ENCODE data around the gene TIGD3.

TIGD3 gene

DNA sequence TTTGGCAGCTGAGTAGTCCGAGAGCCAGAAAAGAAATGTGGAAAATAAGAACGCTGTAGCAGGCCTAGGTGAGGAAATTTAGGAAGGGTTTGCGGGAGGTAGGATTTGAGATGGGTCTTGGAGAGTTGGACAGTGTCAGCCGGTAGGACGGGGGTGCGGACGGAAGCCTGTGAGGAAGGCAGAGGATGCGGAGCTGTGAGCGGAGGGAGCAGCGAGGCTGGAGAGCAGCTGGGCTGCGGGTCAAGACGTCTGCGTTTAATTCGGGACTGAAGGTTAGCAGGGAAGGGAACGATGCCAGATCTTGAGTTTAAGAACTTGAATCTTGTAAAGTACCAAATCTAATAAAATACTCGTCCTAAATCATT lies 669 bp upstream of the TIGD3 start:
- peak overlapping the region; percentile 78 for H3K4me3 ChIP-seq (ENCODE audit: low read depth, low read length)

GRCh38 chr11:65355013-65355775 lies 643 bp downstream of the TIGD3 start:
- Histone ChIP-seq H3K27ac (ENCODE audit: low read depth, low read length) (no peak overlapping the region), H3K9me3 (ENCODE audit: control insufficient read depth, insufficient read depth, low read depth, low read length) (no peaks in the 10 kb centered on the region), H3K4me3 (ENCODE audit: low read depth, low read length) (peak overlapping the region; percentile 78), H3K36me3 (ENCODE audit: control insufficient read depth, insufficient read depth, low read length) (peaks cover 25% of the 10 kb centered on the region), H3K4me1 (ENCODE audit: control insufficient read depth, insufficient read depth, low read length) (peaks cover 4% of the 10 kb centered on the region; the same call in 1 of the 2 replicates), H3K27me3 (ENCODE audit: control insufficient read depth, insufficient read depth, low read length) (peaks cover 34% of the 10 kb centered on the region), H3K9ac (ENCODE audit: low read length) (peak overlapping the region; percentile 13)

More for the DNA sequence above, 669 bp upstream of the TIGD3 start:
- Histone ChIP-seq H3K9me3 (ENCODE audit: control insufficient read depth, insufficient read depth, low read depth, low read length) (no peaks in the 10 kb centered on the region), H3K27ac (ENCODE audit: low read depth, low read length) (no peak overlapping the region), H3K4me1 (ENCODE audit: control insufficient read depth, insufficient read depth, low read length) (peaks cover 4% of the 10 kb centered on the region; the same call in 1 of the 2 replicates), H3K9ac (ENCODE audit: low read length) (peak overlapping the region; percentile 7), H3K36me3 (ENCODE audit: control insufficient read depth, insufficient read depth, low read length) (peaks cover 36% of the 10 kb centered on the region), H3K27me3 (ENCODE audit: control insufficient read depth, insufficient read depth, low read length) (peaks cover 34% of the 10 kb centered on the region)

GRCh38 chr11:65355776-65356393 lies 1.3 kb downstream of the TIGD3 start:
- peaks cover 34% of the 10 kb centered on the region for H3K27me3 ChIP-seq (ENCODE audit: control insufficient read depth, insufficient read depth, low read length)
- peaks cover 19% of the 10 kb centered on the region for H3K36me3 ChIP-seq (ENCODE audit: control insufficient read depth, insufficient read depth, low read length)
- no peaks in the 10 kb centered on the region for H3K9me3 ChIP-seq (ENCODE audit: control insufficient read depth, insufficient read depth, low read depth, low read length)
- peak overlapping the region; percentile 78 for H3K4me3 ChIP-seq (ENCODE audit: low read depth, low read length)
- no peak overlapping the region for H3K27ac ChIP-seq (ENCODE audit: low read depth, low read length)
- peak overlapping the region; percentile 13 for H3K9ac ChIP-seq (ENCODE audit: low read length)
- peaks cover 4% of the 10 kb centered on the region; the same call in 1 of the 2 replicates for H3K4me1 ChIP-seq (ENCODE audit: control insufficient read depth, insufficient read depth, low read length)

- Histone ChIP-seq H3K9ac (ENCODE audit: low read length) (no peak overlapping the region), H3K36me3 (ENCODE audit: control insufficient read depth, insufficient read depth, low read length) (peaks cover 13% of the 10 kb centered on the region), H3K27ac (ENCODE audit: low read depth, low read length) (no peak overlapping the region), H3K4me1 (ENCODE audit: control insufficient read depth, insufficient read depth, low read length) (peaks cover 4% of the 10 kb centered on the region; the same call in 1 of the 2 replicates), H3K4me3 (ENCODE audit: low read depth, low read length) (no peak overlapping the region), H3K9me3 (ENCODE audit: control insufficient read depth, insufficient read depth, low read depth, low read length) (no peaks in the 10 kb centered on the region), H3K27me3 (ENCODE audit: control insufficient read depth, insufficient read depth, low read length) (peaks cover 34% of the 10 kb centered on the region)
These were observed 1.9 kb downstream of the TIGD3 start for GRCh38 chr11:65356394-65356972.

DNA sequence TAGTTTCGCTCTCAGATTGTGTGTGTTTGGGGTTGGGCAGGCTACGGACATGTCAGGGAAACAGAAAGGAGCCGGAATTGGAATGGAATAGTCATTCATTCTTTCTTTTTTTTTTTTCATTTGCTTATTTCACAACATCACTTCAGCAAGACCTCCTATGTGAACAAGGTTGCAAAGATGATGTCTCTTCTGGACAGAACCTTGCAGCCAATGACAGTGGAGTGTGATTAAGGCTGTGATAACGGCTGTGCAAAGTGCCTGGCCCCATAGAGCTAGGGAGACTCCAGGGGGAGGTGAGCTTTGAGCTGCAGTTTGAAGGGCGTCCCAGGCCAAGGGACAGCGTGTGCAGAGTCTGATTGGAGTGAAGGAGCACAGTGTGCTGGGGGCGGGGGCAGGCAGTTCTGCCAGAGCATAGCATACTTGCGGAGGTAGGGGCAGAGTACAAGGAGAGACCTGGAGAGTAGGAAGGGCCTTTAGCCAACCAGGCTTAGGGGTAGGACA lies 3.4 kb downstream of the TIGD3 start:
- Histone ChIP-seq H3K9me3 (ENCODE audit: control insufficient read depth, insufficient read depth, low read depth, low read length) (no peaks in the 10 kb centered on the region), H3K4me1 (ENCODE audit: control insufficient read depth, insufficient read depth, low read length) (peaks cover 4% of the 10 kb centered on the region; the same call in 1 of the 2 replicates)

DNA sequence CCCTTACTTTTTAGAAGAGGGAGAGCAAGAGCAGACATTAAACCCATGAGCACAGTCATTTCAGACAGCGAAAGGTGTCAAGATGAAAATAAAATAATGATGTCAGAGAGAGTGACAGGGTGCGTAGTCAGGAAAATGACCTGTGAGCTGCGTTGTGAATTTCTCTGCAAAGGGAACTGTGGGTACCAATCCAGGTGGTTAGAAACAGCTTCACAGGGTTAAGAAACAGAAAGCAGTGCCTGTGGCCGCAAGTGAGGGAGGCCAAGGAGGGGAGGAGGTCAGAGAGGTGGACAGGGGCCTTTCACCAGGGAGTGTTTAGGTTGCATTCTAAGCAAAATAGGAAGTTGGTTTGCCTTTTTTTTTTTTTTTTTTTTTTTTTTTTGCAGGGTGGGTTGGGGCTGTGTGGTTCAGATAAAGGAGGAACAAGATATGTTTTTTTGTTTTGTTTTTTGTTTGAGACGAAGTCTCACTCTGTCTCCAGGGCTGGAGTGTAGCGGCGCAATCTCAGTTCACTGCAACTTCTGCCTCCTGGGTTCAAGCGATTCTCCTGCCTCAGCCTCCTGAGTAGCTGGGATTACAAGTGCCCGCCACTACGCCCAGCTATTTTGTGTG lies 7.9 kb downstream of the TIGD3 start:
- peaks cover 6% of the 10 kb centered on the region; the same call in 1 of the 2 replicates for H3K4me1 ChIP-seq (ENCODE audit: control insufficient read depth, insufficient read depth, low read length)
- peaks cover 9% of the 10 kb centered on the region for H3K27me3 ChIP-seq (ENCODE audit: control insufficient read depth, insufficient read depth, low read length)
- no peaks in the 10 kb centered on the region for H3K9me3 ChIP-seq (ENCODE audit: control insufficient read depth, insufficient read depth, low read depth, low read length)
- no peak overlapping the region for H3K4me3 ChIP-seq (ENCODE audit: low read depth, low read length)
- no peak overlapping the region for H3K9ac ChIP-seq (ENCODE audit: low read length)
- H3K36me3 ChIP-seq (ENCODE audit: control insufficient read depth, insufficient read depth, low read length), result no peaks in the 10 kb centered on the region
- no peak overlapping the region for H3K27ac ChIP-seq (ENCODE audit: low read depth, low read length)

More for the DNA sequence above, 3.4 kb downstream of the TIGD3 start:
- Histone ChIP-seq H3K4me3 (ENCODE audit: low read depth, low read length) (no peak overlapping the region), H3K27ac (ENCODE audit: low read depth, low read length) (no peak overlapping the region), H3K27me3 (ENCODE audit: control insufficient read depth, insufficient read depth, low read length) (peaks cover 34% of the 10 kb centered on the region), H3K36me3 (ENCODE audit: control insufficient read depth, insufficient read depth, low read length) (no peaks in the 10 kb centered on the region), H3K9ac (ENCODE audit: low read length) (no peak overlapping the region)

DNA sequence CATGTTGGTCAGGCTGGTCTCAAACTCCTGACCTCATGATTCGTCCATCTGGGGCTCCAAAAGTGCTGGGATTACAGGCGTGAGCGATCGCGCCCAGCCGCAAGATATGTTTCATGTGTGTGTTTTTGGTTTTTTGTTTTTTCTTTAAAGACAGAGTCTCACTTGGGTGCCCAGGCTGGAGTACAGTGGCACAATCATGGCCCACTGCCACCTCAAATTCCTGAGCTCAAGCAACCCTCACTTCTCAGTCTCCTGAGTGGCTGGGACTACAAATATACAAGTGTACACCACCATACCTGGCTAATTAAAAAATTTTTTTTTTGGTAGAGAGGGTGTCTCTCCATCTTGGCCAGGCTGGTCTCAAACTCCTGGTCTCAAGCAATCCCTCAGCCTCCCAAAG lies 8.4 kb downstream of the TIGD3 start:
- Histone ChIP-seq H3K9ac (ENCODE audit: low read length) (no peak overlapping the region), H3K4me3 (ENCODE audit: low read depth, low read length) (no peak overlapping the region), H3K27ac (ENCODE audit: low read depth, low read length) (no peak overlapping the region), H3K9me3 (ENCODE audit: control insufficient read depth, insufficient read depth, low read depth, low read length) (no peaks in the 10 kb centered on the region), H3K4me1 (ENCODE audit: control insufficient read depth, insufficient read depth, low read length) (peaks cover 6% of the 10 kb centered on the region; the same call in 1 of the 2 replicates), H3K36me3 (ENCODE audit: control insufficient read depth, insufficient read depth, low read length) (no peaks in the 10 kb centered on the region), H3K27me3 (ENCODE audit: control insufficient read depth, insufficient read depth, low read length) (peaks cover 4% of the 10 kb centered on the region)

- H3K4me1 ChIP-seq (ENCODE audit: control insufficient read depth, insufficient read depth, low read length), result peaks cover 6% of the 10 kb centered on the region; the same call in 1 of the 2 replicates
- no peak overlapping the region for H3K4me3 ChIP-seq (ENCODE audit: low read depth, low read length)
- H3K9me3 ChIP-seq (ENCODE audit: control insufficient read depth, insufficient read depth, low read depth, low read length), result no peaks in the 10 kb centered on the region
- H3K36me3 ChIP-seq (ENCODE audit: control insufficient read depth, insufficient read depth, low read length), result no peaks in the 10 kb centered on the region
- no peak overlapping the region for H3K27ac ChIP-seq (ENCODE audit: low read depth, low read length)
- no peak overlapping the region for H3K9ac ChIP-seq (ENCODE audit: low read length)
- no peaks in the 10 kb centered on the region for H3K27me3 ChIP-seq (ENCODE audit: control insufficient read depth, insufficient read depth, low read length)
These were observed 9.2 kb downstream of the TIGD3 start for GRCh38 chr11:65363770-65364169.

DNA sequence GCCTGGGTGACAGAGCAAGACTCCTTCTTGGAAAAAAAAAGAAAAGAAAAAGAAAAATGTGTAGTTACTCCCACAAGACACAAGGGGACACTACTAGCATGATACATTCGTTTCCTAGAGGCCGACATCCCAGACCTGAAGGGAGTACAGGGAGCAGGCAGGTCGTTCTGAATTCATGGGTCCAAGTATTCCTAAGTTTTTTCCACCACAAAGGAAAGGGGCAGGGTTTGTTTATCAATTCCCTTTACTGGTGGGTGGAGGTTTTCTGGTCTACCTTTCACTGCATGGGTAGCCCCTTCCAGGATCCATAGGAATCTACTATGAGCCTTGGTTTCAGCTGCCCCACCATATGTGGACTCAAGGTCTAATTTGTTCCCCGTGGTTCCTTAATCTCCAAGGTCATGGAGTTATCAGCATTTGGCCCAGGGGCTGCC lies 11.8 kb downstream of the TIGD3 start:
- no peak overlapping the region for H3K9ac ChIP-seq (ENCODE audit: low read length)
- H3K36me3 ChIP-seq (ENCODE audit: control insufficient read depth, insufficient read depth, low read length), result no peaks in the 10 kb centered on the region
- H3K4me1 ChIP-seq (ENCODE audit: control insufficient read depth, insufficient read depth, low read length), result peaks cover 6% of the 10 kb centered on the region; the same call in 1 of the 2 replicates
- no peak overlapping the region for H3K27ac ChIP-seq (ENCODE audit: low read depth, low read length)
- no peaks in the 10 kb centered on the region for H3K27me3 ChIP-seq (ENCODE audit: control insufficient read depth, insufficient read depth, low read length)
- no peaks in the 10 kb centered on the region for H3K9me3 ChIP-seq (ENCODE audit: control insufficient read depth, insufficient read depth, low read depth, low read length)
- no peak overlapping the region for H3K4me3 ChIP-seq (ENCODE audit: low read depth, low read length)

- Histone ChIP-seq H3K9me3 (ENCODE audit: control insufficient read depth, insufficient read depth, low read depth, low read length) (no peaks in the 10 kb centered on the region), H3K27me3 (ENCODE audit: control insufficient read depth, insufficient read depth, low read length) (no peaks in the 10 kb centered on the region), H3K36me3 (ENCODE audit: control insufficient read depth, insufficient read depth, low read length) (no peaks in the 10 kb centered on the region), H3K4me3 (ENCODE audit: low read depth, low read length) (no peak overlapping the region), H3K27ac (ENCODE audit: low read depth, low read length) (no peak overlapping the region), H3K4me1 (ENCODE audit: control insufficient read depth, insufficient read depth, low read length) (peaks cover 6% of the 10 kb centered on the region; the same call in 1 of the 2 replicates), H3K9ac (ENCODE audit: low read length) (no peak overlapping the region)
These were observed 16.1 kb downstream of the TIGD3 start for GRCh38 chr11:65370659-65371049.
